Body of pancreas (tissue), 4 donors: ENCODE measurements around the gene CSRP1. TPM values are rescaled to one million over a fixed set of nuclear protein-coding genes. Genes with fewer than 3 reads are reported as not detected.
A peak's percentile ranks its signal among the peaks of the same experiment; 100 is the strongest.

Experiments
- ATAC-seq: fragments of 150-250 bp; one replicate; pipeline ENCODE4 v1.9.1; 2016
- DNase-seq, 4 donors: peaks; one replicate each; pipeline ENCODE4 v3.0.0-alpha.2; 2019
- H3K27ac ChIP-seq, 4 donors: fragments of 200-600 bp; sonication (generic); 1 replicate in 3 of 4; 2 replicates in 1 of 4; pipeline versions ENCODE4 v1.5.1 to v1.6.1; 2016 to 2019; ENCODE audit warnings: mild to moderate bottlenecking in 1 of 4, mixed read lengths in 1 of 4, moderate library complexity in 1 of 4
- H3K27me3 ChIP-seq, 2 donors: fragments of 200-600 bp; sonication (generic); one replicate each; pipeline ENCODE4 v1.6.0; 2016; ENCODE audit warnings: mild to moderate bottlenecking in 1 of 2
- H3K36me3 ChIP-seq, 2 donors: fragments of 200-600 bp; sonication (generic); replicated peaks in 1 of 2; 2 replicates each; pipeline ENCODE4 v1.5.1; 2016; ENCODE audit warnings: low read depth in 2 of 2; ENCODE audit not compliant: insufficient read depth in 1 of 2
- H3K4me1 ChIP-seq: fragments of 200-600 bp; sonication (generic); one replicate; pipeline ENCODE4 v1.6.0; 2016
- H3K4me3 ChIP-seq, 2 donors: fragments of 200-600 bp; sonication (generic); 1 replicate in 1 of 2; 2 replicates in 1 of 2; pipeline ENCODE4 v1.5.1; 2016 to 2019
- H3K9me3 ChIP-seq, 3 donors: fragments of 200-600 bp; sonication (generic); 1 replicate in 2 of 3; 2 replicates in 1 of 3; pipeline ENCODE4 v1.5.1; 2016
- POLR2A ChIP-seq, 3 donors: fragments of 450-650 bp; IDR thresholded peaks; one replicate each; pipeline ENCODE4 v1.6.1; 2016; ENCODE audit warnings: antibody characterized with exemption in 3 of 3, mild to moderate bottlenecking in 2 of 3
- WGBS, 2 donors: methylation state at CpG; one replicate each; pipeline ENCODE4 v1.1.5; 2017; 5-methylcytosine and 5-hydroxymethylcytosine counted together
- intact Hi-C: fragments of 100-400 bp; cut with DNase I; formaldehyde crosslinking; loops from one replicate; pipeline ENCODE4 v1.15.1; 2023
- total RNA-seq, 2 donors: library from RNA; depleted of rRNA; stranded (reverse); fragments of >200 nt; gene quantifications; one replicate each; pipeline ENCODE4 v1.1.0, GENCODE V29; 2016
- TF ChIP-seq, protein P1 (sequence below), 7 experiments: fragments of 450-650 bp in 4 of 7; fragments of 200-600 bp in 3 of 7; sonication (generic) in 3 of 7; IDR thresholded peaks; one replicate each; pipeline ENCODE4 v1.5.1; 2016 to 2019; ENCODE audit warnings: antibody characterized with exemption in 7 of 7

The CSRP1 gene
- total RNA-seq, 2 donors from 2014 or later = 127 to 245 TPM

DNA sequence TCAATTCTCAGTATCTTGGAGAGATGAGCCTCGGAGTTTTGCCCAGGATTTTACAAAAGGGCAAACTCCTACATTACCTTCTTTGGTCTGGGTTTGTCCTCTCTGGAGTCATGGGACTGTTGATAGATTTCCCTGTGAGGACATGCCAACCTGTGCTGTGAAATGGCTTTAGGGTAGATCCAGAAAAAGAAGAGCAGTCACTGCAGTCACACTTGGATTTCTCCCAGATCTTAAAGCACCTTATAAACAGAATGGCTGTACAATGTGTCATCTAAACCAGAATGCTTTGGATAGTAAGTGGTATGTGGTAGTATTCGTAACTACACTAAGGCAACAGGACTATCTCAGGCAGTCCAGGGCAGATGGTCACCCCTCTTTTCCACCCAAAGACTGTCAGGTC, 1.9 kb upstream of the CSRP1 start:
- intact Hi-C loops = no loop called here
- 91 to 96% methylated on average over 2 of the region's 2 CpGs for WGBS, 2 donors

DNA sequence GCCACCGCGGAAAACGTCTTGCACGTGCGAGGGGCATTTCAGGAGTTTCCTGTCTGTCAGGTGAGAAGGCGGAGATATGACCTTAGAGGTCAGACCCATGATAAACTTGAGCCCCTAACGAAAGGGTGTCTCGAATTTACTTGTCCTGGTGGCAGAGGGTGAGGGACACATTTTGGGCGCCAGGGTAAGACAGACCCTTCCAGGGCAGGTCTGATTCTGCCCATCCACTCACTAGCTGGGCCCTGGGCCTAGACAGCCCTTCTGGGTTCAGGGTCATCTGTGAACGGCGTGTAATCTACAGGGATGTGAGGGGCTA, 395 bp upstream of the CSRP1 start:
- H3K36me3 ChIP-seq = no peaks in the 10 kb centered on the region
- no peaks in the 10 kb centered on the region for H3K27me3 ChIP-seq
- H3K4me3 ChIP-seq = peak overlapping the region in 1 of 2 donors; percentile 40
- ATAC-seq (no peak), DNase-seq (no peak)
- 18 to 40% methylated on average over 1 to 11 of the region's 11 CpGs for WGBS, 2 donors
- no peaks in the 10 kb centered on the region for H3K9me3 ChIP-seq
- H3K4me1 ChIP-seq = peaks cover 66% of the 10 kb centered on the region
- no peak for TF ChIP-seq POLR2A (IDR thresholded peaks at IDR 0.05)
- TF ChIP-seq, protein P1, sequence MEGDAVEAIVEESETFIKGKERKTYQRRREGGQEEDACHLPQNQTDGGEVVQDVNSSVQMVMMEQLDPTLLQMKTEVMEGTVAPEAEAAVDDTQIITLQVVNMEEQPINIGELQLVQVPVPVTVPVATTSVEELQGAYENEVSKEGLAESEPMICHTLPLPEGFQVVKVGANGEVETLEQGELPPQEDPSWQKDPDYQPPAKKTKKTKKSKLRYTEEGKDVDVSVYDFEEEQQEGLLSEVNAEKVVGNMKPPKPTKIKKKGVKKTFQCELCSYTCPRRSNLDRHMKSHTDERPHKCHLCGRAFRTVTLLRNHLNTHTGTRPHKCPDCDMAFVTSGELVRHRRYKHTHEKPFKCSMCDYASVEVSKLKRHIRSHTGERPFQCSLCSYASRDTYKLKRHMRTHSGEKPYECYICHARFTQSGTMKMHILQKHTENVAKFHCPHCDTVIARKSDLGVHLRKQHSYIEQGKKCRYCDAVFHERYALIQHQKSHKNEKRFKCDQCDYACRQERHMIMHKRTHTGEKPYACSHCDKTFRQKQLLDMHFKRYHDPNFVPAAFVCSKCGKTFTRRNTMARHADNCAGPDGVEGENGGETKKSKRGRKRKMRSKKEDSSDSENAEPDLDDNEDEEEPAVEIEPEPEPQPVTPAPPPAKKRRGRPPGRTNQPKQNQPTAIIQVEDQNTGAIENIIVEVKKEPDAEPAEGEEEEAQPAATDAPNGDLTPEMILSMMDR (IDR thresholded peaks at IDR 0.05) = no peak
- peak overlapping the region; percentile 90 to 99 (median 96) for H3K27ac ChIP-seq
- intact Hi-C loops = no loop called here

More for the DNA sequence above, 1.9 kb upstream of the CSRP1 start:
- H3K4me1 ChIP-seq = peaks cover 66% of the 10 kb centered on the region
- no peak overlapping the region for H3K27ac ChIP-seq
- H3K27me3 ChIP-seq = no peaks in the 10 kb centered on the region
- no peak overlapping the region for H3K4me3 ChIP-seq
- TF ChIP-seq, protein P1 (IDR thresholded peaks at IDR 0.05) = no peak
- no peak for TF ChIP-seq POLR2A (IDR thresholded peaks at IDR 0.05)
- DNase-seq (no peak), ATAC-seq (no peak)
- no peaks in the 10 kb centered on the region for H3K36me3 ChIP-seq
- no peaks in the 10 kb centered on the region for H3K9me3 ChIP-seq

DNA sequence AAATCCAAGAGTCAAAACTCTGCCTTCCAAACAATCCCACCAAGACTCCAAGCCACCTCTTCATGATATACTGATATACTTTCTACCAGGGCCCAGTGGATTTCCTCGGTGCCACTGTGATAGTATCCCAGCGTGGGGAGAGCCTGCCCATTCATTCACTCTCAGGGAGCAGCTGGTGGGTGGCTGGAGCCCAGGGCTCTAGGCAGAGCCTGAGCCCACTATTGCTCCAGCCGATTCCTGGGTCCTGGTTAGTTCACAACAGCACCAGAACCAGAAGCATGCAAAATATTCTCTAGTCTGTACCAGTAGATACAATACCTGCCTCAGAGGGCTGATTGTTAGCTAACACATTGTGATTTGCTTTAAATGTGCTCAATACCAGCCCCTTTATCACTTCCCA, 831 bp downstream of the CSRP1 start:
- ATAC-seq (peak; percentile 3), DNase-seq (no peak)
- H3K27me3 ChIP-seq = no peaks in the 10 kb centered on the region
- no peaks in the 10 kb centered on the region for H3K9me3 ChIP-seq
- H3K36me3 ChIP-seq = no peaks in the 10 kb centered on the region
- WGBS, 2 donors = 17 to 21% methylated on average over 2 to 3 of the region's 3 CpGs
- TF ChIP-seq, protein P1 (IDR thresholded peaks at IDR 0.05) = no peak
- TF ChIP-seq POLR2A (IDR thresholded peaks at IDR 0.05) = no peak
- H3K27ac ChIP-seq = peak overlapping the region; percentile 90 to 99 (median 96)
- intact Hi-C loops = no loop called here
- peak overlapping the region in 1 of 2 donors; percentile 40 for H3K4me3 ChIP-seq
- H3K4me1 ChIP-seq = peaks cover 66% of the 10 kb centered on the region

DNA sequence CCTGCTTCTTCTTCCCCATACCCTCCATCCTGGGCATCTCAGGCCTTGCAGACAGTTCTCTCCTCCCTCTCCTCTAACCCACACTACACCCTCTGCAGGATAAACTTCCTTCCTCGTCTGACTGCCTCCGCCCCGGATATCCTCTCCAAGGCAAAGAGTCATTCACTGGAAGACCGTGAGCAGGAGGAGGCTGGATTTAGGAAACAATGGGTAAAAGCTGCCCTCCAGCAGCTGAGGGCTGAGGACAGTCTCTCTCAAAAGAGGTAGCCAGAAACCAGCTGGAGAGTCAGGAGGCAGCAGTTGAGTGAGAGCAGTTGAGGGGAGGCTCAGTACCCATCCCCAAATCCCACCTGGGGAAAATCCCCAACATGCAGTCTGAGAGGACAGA, 1.4 kb downstream of the CSRP1 start:
- no peak for ATAC-seq
- no peaks in the 10 kb centered on the region for H3K36me3 ChIP-seq
- peak overlapping the region; percentile 90 to 99 (median 96) for H3K27ac ChIP-seq
- TF ChIP-seq, protein P1 (IDR thresholded peaks at IDR 0.05) = no peak
- peak in 1 of 3 donors; percentile 21 for TF ChIP-seq POLR2A (IDR thresholded peaks at IDR 0.05)
- intact Hi-C loops = no loop called here
- no peaks in the 10 kb centered on the region for H3K9me3 ChIP-seq
- WGBS, 2 donors = 20 to 23% methylated on average over 4 of the region's 4 CpGs
- no peak for DNase-seq
- H3K4me1 ChIP-seq = peaks cover 72% of the 10 kb centered on the region
- no peak overlapping the region for H3K4me3 ChIP-seq
- H3K27me3 ChIP-seq = no peaks in the 10 kb centered on the region

DNA sequence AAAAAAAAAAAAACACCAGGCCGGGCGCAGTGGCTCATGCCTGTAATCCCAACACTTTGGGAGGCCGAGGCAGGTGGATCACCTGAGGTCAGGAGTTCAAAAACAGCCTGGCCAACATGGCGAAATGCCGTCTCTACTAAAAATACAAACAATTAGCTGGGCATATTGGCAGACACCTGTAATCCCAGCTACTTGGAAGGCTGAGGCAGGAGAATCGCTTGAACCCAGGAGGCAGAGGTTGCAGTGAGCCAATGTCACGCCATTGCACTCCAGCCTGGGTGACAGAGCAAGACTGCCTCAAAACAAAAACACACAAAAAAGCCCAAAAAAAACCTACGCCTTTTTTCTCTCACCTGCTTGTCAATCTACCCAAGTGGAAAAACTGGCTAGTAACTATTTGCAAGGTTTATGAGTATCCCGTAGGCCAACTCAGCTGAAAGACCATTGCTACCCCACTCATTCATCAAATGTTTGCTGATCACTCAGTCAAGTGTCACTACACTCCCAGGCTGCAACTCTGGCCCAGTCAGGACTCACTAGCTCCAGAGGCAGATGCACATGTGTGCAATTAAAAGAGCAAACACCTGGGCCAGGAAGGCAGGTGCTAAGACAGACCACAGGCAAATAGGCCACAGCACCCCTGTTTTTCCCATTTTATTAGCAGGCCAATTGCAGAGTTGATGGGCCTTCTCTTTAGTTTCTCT, 2.0 kb downstream of the CSRP1 start:
- peak overlapping the region; percentile 90 to 99 (median 96) for H3K27ac ChIP-seq

More for the DNA sequence above, 2.0 kb downstream of the CSRP1 start:
- TF ChIP-seq, protein P1 (IDR thresholded peaks at IDR 0.05) = no peak
- TF ChIP-seq POLR2A (IDR thresholded peaks at IDR 0.05) = no peak
- no peak for DNase-seq
- 67 to 69% methylated on average over 9 of the region's 9 CpGs for WGBS, 2 donors
- peaks cover 78% of the 10 kb centered on the region for H3K4me1 ChIP-seq
- H3K9me3 ChIP-seq = no peaks in the 10 kb centered on the region
- intact Hi-C loops = no loop called here
- no peaks in the 10 kb centered on the region for H3K27me3 ChIP-seq
- H3K36me3 ChIP-seq = no peaks in the 10 kb centered on the region
- H3K4me3 ChIP-seq = no peak overlapping the region
- no peak for ATAC-seq
